Lung (tissue), 12 donors: ENCODE measurements around the gene SKP1. TPM values are rescaled to one million over a fixed set of nuclear protein-coding genes. Genes with fewer than 3 reads are reported as not detected.

Experiments
- ATAC-seq: fragments of 200-7000 bp; cut with Tn5 transposase; one replicate; pipeline ENCODE4 v1.9.1; 2020; ENCODE audit warnings: moderate number of reproducible peaks; ENCODE audit not compliant: insufficient read depth, low FRiP score
- DNase-seq, 3 donors: peaks; one replicate each; pipeline ENCODE4 v3.0.0-alpha.2; 2013 to 2017
- H3K27ac ChIP-seq, 2 donors: one replicate each; pipeline ENCODE4 v1.5.1; 2013; ENCODE audit warnings: mild to moderate bottlenecking in 2 of 2, moderate library complexity in 2 of 2, control low read depth in 1 of 2, inconsistent platforms in 1 of 2, low read depth in 1 of 2, low read length in 1 of 2
- H3K27me3 ChIP-seq, 3 donors: one replicate each; pipeline ENCODE4 v1.5.1; 2013; ENCODE audit warnings: low read length in 2 of 3; ENCODE audit not compliant: control insufficient read depth in 3 of 3, insufficient read depth in 3 of 3
- H3K36me3 ChIP-seq, 4 donors: one replicate each; pipeline ENCODE4 v1.5.1; 2013; ENCODE audit warnings: low read length in 4 of 4, mild to moderate bottlenecking in 1 of 4, moderate library complexity in 1 of 4; ENCODE audit not compliant: control insufficient read depth in 4 of 4, insufficient read depth in 4 of 4
- H3K4me1 ChIP-seq, 5 donors: one replicate each; pipeline ENCODE4 v1.5.1; 2013; ENCODE audit warnings: low read length in 5 of 5, mild to moderate bottlenecking in 2 of 5, moderate library complexity in 1 of 5; ENCODE audit not compliant: control insufficient read depth in 5 of 5, insufficient read depth in 5 of 5
- H3K4me3 ChIP-seq: one replicate; pipeline ENCODE4 v1.5.1; 2013; ENCODE audit warnings: mild to moderate bottlenecking, control low read depth, moderate library complexity
- H3K9ac ChIP-seq, 2 donors: one replicate each; pipeline ENCODE4 v1.5.1; 2013; ENCODE audit warnings: low read length in 2 of 2, control low read depth in 1 of 2; ENCODE audit not compliant: insufficient read depth in 1 of 2
- H3K9me3 ChIP-seq, 4 donors: one replicate each; pipeline ENCODE4 v1.5.1; 2013; ENCODE audit warnings: low read length in 3 of 4, mild to moderate bottlenecking in 1 of 4, moderate library complexity in 1 of 4; ENCODE audit not compliant: control insufficient read depth in 4 of 4, insufficient read depth in 3 of 4
- WGBS, 2 donors: extraction: QIAGEN DNeasy Blood & Tissue Kit; methylation state at CpG; one replicate each; pipeline ENCODE4 v1.1.7; 2013; 5-methylcytosine and 5-hydroxymethylcytosine counted together
- polyA plus RNA-seq, 2 donors: library from polyadenylated mRNA; stranded (reverse); fragments of 200-250 nt; gene quantifications; one replicate each; pipeline ENCODE4 v1.2.1, GENCODE V29; 2013
- total RNA-seq, 2 donors: library from RNA; depleted of rRNA in 1 of 2; stranded (reverse); fragments of >200 nt in 1 of 2; gene quantifications; one replicate each; pipeline ENCODE4 v1.2.1, GENCODE V29; 2014 to 2021
- TF ChIP-seq, protein P1 (sequence below): IDR thresholded peaks from 2 replicates; pipeline ENCODE4 v1.5.1; 2012; ENCODE audit warnings: mild to moderate bottlenecking; ENCODE audit errors: control extremely low read depth, extremely low read depth
- donor health status: control.
- donor health status: control.
- donor health status: Bipolar disorder and iron deficiency.
- donor health status: healthy.
- donor health status: DM: yes; HTN: yes; CAD: no.

SKP1 gene
- total and polyA plus RNA-seq, 4 donors = 149 to 551 (median 283) TPM

DNA sequence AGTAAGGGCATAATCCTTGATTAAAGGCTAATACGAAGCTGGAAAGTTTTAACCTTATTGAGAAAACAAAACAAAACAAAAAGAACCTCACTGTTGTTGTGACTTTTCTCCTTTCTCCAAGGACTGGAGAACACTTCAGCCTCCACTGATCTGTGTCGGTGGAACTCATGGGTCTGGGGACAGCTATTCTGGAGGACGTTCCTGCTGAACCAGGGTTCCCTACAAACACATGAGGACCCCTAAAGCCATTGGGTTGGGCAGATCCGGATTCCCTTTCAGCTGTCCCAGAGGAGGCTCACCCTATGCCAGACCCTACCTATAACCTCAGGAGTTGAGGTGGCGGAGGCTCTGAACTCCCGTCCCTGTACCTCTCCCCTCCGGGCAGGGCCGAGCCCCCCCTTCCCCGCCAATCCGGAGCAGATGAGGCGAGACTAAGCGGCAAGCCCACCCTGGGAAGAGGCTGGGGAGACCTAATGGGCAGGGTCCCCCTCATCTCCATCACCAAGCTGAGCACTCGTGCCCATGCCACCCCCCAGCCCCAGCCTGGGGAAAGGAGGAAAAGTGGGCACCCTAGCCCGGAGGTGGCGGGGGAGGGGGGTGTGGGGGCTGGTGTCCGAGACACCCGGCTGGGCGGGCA is 63.9 kb downstream of the SKP1 start:
- ATAC-seq = no peak
- Histone ChIP-seq H3K4me3 (no peak overlapping the region), H3K36me3 (peaks cover 0 to 2% (median 0%) of the 10 kb centered on the region in 4 donors), H3K9me3 (no peaks in the 10 kb centered on the region), H3K27ac (no peak overlapping the region), H3K4me1 (peaks cover 0 to 15% (median 4%) of the 10 kb centered on the region in 5 donors), H3K27me3 (peaks cover 0 to 11% (median 10%) of the 10 kb centered on the region in 3 donors), H3K9ac (no peak overlapping the region)
- no peak for DNase-seq
- 47 to 62% methylated on average over 18 of the region's 18 CpGs for WGBS, 2 donors
- TF ChIP-seq, protein P1, sequence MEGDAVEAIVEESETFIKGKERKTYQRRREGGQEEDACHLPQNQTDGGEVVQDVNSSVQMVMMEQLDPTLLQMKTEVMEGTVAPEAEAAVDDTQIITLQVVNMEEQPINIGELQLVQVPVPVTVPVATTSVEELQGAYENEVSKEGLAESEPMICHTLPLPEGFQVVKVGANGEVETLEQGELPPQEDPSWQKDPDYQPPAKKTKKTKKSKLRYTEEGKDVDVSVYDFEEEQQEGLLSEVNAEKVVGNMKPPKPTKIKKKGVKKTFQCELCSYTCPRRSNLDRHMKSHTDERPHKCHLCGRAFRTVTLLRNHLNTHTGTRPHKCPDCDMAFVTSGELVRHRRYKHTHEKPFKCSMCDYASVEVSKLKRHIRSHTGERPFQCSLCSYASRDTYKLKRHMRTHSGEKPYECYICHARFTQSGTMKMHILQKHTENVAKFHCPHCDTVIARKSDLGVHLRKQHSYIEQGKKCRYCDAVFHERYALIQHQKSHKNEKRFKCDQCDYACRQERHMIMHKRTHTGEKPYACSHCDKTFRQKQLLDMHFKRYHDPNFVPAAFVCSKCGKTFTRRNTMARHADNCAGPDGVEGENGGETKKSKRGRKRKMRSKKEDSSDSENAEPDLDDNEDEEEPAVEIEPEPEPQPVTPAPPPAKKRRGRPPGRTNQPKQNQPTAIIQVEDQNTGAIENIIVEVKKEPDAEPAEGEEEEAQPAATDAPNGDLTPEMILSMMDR = no peak

DNA sequence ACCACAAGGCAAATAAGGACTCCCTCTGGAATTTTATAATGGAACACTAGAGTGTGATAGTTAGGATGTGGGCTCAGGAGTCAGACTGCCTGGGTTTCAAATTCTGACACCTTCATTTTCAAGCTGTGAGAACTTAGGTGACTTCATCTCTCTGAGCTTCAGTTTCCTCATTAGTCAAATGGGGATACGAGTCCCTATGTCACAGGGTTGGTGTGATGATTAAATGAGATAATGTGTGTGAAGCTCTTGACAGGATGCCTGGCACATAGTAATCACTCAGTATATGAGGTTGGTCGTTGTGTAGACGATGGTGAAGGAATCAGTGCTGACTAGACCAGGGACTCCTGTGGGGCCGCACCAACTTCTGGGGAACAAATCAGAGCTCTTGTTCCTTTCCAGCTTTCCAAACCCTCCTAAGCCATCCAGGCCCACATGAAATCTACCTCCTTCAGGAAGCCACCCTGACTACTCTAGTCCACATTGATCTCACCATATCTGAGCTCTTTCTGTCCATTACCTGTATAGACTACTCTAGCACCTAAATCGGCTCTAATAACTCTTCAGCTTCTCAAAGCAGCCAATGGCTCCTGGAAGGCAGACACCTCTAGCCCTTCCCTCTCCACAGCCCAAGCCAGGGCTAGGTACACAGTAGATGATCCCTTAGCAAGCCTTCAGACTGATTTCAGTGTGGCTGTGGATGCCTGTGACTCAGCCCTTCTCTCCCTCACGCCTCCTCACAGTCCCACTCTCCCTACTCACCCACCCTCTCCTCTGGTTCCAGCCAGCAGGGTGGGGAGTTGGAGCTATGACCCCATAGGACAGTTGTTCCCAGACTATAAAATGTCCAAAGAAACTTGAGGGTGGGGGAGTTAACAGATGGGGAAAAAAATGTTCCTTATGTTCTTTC is 64.8 kb downstream of the SKP1 start:
- WGBS, 2 donors = 86 to 92% methylated on average over 6 of the region's 6 CpGs
- TF ChIP-seq, protein P1 = no peak
- Histone ChIP-seq H3K9ac (no peak overlapping the region), H3K9me3 (no peaks in the 10 kb centered on the region), H3K27me3 (peaks cover 0 to 11% (median 9%) of the 10 kb centered on the region in 3 donors), H3K4me3 (no peak overlapping the region), H3K27ac (no peak overlapping the region), H3K36me3 (no peaks in the 10 kb centered on the region), H3K4me1 (peaks cover 0 to 15% (median 4%) of the 10 kb centered on the region in 5 donors)
- no peak for ATAC-seq
- DNase-seq = no peak

DNA sequence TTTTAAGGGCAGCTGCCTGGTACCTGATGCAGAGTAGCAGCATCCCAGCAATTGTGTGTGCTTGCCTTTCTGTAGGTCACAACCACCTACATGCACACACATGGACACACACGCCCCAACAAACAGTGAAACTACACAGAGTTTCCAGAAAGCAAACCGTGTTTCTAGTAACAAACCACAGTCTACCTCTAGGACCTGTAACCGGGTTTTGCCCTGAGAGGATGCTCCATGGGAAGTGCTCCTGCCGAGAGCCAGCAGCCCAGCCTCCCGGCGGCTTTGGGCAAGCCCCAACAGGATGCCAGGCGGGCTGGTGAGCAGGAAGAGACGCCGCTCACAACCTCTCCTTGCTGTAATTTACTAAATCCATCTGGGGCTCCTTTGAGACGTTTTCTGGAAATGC is 66.4 kb downstream of the SKP1 start:
- Histone ChIP-seq H3K9me3 (no peaks in the 10 kb centered on the region), H3K27me3 (peaks cover 0 to 11% (median 6%) of the 10 kb centered on the region in 3 donors), H3K4me3 (no peak overlapping the region), H3K4me1 (peaks cover 0 to 12% (median 4%) of the 10 kb centered on the region in 5 donors), H3K27ac (no peak overlapping the region), H3K9ac (no peak overlapping the region), H3K36me3 (no peaks in the 10 kb centered on the region)
- 51 to 56% methylated on average over 10 of the region's 10 CpGs for WGBS, 2 donors
- ATAC-seq (no peak), DNase-seq (no peak)
- TF ChIP-seq, protein P1 = no peak
